Bone marrow (tissue), 2 donors: ENCODE results near the gene HIVEP3.

Source experiments
- DNase-seq, 2 donors: peaks; one replicate each; lab custom pipeline; 2025; lab: John Stamatoyannopoulos, UW

HIVEP3 gene

GRCh38 chr1:41652384-41653265 is 266.1 kb downstream of the HIVEP3 start:
- no peak for DNase-seq

DNA sequence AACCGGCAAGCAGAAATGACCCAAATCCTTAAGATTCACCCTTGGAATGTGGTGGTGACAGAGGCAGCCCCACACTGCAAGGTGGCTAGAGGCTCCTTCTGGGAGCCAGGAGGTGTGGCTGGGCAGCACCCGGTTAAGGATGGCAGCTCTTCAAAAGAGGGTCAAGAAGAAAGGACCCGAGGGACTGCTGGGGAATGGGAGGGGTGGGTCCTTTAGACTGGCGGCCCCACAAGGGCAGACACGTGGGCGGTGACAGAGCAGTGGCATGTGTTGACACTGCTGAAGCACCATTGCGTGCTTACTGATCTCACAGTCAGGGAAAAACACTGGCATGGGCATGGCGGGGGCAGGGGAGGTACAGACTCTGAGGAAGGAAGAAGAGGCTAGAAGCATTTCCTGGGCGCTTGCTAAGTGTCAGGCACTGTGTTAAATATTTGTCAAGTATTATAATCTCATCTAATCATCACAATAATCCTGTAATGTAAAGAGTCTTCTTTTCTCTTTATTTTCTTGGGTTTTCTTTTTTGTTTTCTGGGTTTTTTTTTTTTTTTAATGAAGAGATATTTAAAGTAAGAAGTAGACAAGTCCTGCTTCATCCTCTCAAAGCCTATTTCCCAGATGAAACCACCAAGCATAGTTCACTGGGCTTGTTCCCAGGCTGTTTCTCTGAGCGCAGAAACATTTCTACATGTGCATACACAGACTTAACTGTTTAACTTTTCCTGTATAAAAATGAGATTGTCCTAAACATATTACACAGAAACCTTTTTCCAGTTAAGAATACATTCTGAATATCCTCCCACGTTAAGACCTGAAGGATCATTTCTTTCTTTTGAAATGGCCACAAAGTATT is 268.5 kb downstream of the HIVEP3 start:
- DNase-seq: no peak

DNA sequence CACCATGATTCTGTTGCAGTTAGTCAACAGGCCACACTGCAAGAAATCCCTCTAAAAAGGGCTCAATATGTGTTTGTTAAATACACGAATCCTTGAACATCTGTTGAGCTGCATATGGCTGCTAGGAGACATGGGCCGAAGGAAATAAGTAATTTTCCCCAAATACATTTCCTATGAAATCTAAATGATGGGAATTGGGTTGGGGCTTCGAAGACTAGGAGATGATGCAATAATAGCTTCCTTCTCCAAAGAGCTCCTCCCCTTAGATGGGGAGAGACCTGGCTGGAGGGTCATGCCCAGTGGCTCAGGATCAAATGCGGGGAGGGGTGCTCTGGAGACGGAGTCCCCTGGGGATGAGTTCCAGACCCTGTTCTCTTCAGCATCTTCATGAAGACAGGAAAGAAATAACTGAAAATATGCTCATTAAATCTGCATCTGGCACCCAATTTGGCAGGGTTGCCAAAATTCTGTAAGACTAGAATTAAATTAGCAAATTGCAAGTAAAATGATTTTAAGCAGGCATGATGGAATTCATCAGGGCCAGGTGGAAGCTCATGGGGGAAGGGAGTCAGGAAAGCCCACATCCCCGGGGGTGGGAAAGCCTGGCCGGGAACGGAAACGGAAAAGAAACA is 269.2 kb downstream of the HIVEP3 start:
- DNase-seq: no peak

- no peak for DNase-seq
These were observed 269.9 kb downstream of the HIVEP3 start for GRCh38 chr1:41648844-41649243.

DNA sequence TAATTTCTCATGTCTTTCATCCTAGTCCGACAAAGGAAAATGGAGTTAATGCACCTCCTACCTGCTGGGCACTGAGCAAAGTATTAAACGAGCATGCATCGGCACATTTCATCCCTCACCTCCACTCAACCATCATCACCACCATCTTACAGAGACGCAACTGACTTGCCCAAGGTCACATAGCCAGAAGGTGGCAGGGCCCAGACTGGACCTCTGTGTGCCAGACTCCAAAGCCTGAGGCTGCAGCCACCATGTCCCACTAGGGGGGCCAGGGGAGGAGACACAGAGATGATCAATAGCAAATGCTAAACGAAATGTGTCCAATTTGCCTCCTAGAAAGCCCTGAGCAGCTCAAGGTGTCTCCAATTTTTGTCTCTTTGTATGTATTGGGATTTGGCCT is 270.5 kb downstream of the HIVEP3 start:
- no peak for DNase-seq

GRCh38 chr1:41647221-41648135 is 271.2 kb downstream of the HIVEP3 start:
- DNase-seq: no peak

- no peak for DNase-seq
These were observed 272.5 kb downstream of the HIVEP3 start for GRCh38 chr1:41646186-41646585.

DNA sequence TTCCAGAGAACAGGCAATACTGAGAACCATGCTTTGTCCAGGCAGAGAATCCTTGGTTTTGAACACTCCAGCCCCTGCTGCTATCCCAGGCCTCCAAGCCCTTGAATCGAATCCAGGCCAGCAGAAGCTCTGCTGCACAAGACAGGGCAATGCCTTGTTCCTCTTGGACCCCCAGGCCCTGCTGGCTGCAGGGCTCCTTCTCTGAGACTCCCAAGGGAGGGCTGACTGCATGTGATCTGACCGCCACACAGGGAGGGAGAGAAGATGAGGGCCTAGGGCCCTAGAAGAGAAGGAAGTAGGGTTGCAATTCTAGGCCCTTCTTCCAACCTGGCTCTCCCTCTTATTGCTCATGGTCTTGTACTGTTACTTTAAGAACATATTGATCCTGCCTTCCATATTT is 273.7 kb downstream of the HIVEP3 start:
- no peak for DNase-seq

- DNase-seq: no peak
These were observed 275.6 kb downstream of the HIVEP3 start for GRCh38 chr1:41642922-41643821.

- DNase-seq: no peak
These were observed 276.7 kb downstream of the HIVEP3 start for GRCh38 chr1:41641941-41642527.

DNA sequence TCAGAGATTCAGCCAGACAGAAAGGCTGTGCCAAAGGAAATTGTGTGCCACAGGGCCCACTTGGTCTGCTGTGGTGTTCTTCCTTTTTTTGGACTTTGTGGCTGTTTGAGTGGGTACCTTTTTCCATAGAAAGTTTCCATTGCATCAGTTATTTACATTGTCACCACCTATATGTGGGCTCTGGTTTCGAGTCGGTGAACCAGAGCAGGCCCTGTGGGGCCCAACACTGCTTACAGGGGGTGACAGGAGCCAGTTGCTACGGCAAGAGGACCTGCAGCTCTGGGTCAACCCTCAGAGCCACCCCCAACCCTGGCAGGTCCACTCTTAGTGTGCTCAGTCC is 277.3 kb downstream of the HIVEP3 start:
- DNase-seq: no peak

DNA sequence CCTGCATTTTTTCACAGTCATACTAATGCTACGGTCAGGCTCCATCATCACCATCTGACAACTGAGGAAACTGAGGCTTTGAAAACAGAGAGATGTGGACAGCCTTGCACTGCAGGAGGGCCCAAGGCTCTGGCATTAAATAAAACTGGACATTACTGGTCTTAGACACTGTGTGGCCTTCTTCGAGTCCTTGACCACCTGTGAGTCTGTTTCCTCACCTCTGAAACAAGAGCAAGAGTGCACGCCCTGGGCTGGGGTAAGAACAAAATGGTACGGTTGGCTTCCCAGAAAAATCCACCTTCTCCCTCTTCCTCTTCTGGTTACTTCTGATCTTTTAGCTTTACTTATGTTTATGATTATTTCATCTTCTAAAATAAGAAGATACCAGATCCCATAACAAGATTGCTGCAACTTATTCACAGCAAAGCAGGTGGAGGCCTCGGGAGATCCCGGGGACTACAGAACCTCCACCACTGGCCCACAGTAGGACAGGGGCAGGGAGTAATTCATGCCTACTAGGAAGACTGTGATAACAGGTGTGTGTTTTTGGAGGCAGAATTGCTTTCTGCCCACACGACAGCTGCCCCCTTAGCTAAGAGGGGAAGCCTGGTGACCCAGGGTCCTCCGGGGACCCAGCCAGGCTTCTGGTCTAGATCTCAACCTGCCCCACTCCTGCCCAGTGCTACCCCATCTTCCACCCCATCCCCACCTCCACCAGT is 277.8 kb downstream of the HIVEP3 start:
- no peak for DNase-seq

GRCh38 chr1:41640141-41640751 is 278.5 kb downstream of the HIVEP3 start:
- DNase-seq: no peak

DNA sequence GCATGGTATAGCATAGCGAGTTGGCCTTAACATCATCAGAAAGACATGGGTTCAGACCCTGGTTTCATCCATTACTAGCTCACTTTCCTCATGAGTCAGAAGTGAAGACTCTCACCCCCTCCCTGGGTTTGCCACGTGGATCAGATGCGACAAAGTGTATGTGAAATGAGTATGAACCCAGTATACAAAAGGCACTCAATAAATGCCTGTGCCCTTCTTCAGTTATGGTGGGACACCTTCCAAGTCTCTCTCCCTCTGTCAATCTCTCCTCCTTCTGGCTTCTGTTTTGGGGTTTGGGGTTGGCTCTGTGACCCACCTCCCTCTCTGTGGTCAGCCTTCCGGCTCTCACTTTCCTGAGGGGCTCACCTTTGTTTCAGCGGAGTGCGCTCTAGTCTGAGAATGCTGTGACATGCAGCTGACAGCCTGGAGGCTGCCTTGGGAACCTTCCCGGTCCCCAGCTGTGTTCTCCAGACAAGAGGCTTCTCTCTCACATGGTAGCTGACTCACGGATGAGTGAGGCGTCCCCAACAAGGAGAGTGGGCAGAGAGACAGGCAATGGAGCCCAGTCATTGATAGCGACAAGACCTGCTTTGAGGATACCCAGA is 279.3 kb downstream of the HIVEP3 start:
- DNase-seq: no peak

GRCh38 chr1:41638086-41639024 is 280.4 kb downstream of the HIVEP3 start:
- DNase-seq: no peak

GRCh38 chr1:41637367-41637766 is 281.4 kb downstream of the HIVEP3 start:
- no peak for DNase-seq

DNA sequence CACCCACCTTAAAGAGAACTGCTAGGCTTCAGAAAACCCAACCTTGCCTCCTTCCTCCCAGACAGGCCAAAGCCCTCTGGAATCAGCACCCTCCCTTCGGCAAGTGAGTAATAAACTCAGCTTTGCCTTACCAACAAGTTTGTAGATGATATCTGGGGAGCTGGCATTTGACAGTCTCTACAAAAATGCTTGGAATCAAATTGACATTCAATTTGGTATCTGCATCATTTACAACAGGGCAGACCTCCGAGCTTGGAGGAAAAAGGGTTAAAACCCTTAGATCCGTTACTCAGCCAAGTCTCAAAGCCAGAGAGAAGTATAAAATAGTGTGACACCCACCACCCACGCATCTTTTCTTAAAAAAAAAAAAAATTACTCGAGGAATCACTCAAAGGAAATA is 285.0 kb downstream of the HIVEP3 start:
- no peak for DNase-seq
